Testis (tissue), 5 donors: ENCODE data around the gene AGO3. TPM values are rescaled to one million over a fixed set of nuclear protein-coding genes. Genes with fewer than 3 reads are reported as not detected.

Experiments used
- DNase-seq: peaks from one replicate; pipeline ENCODE4 v3.0.0-alpha.2; 2019
- H3K27ac ChIP-seq, 2 donors: fragments of 200-600 bp; sonication (generic); one replicate each; pipeline ENCODE4 v1.5.1; 2019
- H3K27me3 ChIP-seq: fragments of 200-600 bp; sonication (generic); one replicate; pipeline ENCODE4 v1.5.1; 2019
- H3K36me3 ChIP-seq: fragments of 200-600 bp; sonication (generic); one replicate; pipeline ENCODE4 v1.5.1; 2017; ENCODE audit warnings: low read depth; ENCODE audit errors: missing control alignments
- H3K4me1 ChIP-seq: fragments of 200-600 bp; sonication (generic); one replicate; pipeline ENCODE4 v1.5.1; 2019
- H3K4me3 ChIP-seq, 2 donors: fragments of 200-600 bp; sonication (generic); one replicate each; pipeline ENCODE4 v1.5.1; 2017 to 2019
- H3K9me3 ChIP-seq: fragments of 200-600 bp; sonication (generic); one replicate; pipeline ENCODE4 v1.5.1; 2017
- POLR2A ChIP-seq: fragments of 450-650 bp; IDR thresholded peaks from one replicate; pipeline ENCODE4 v1.6.1; 2017; ENCODE audit warnings: antibody characterized with exemption, mild to moderate bottlenecking, moderate library complexity
- WGBS, 2 donors: methylation state at CpG; one replicate each; pipeline ENCODE4 v1.1.5; 2018; 5-methylcytosine and 5-hydroxymethylcytosine counted together
- intact Hi-C: fragments of 100-400 bp; cut with DNase I; formaldehyde crosslinking; loops from one replicate; pipeline ENCODE4 v1.15.1; 2023; ENCODE audit warnings: low total_unique reads
- long read RNA-seq, 2 donors: transcript quantifications; one replicate each; lab custom pipeline, GENCODE V29; 2026
- polyA plus RNA-seq: library from polyadenylated mRNA; stranded (reverse); fragments of 350-450 nt; fragmentation: Illumina TruSeq; extraction: RNeasy Lipid Tissue Mini Kit (QIAGEN cat#74804); gene quantifications from one replicate; pipeline ENCODE4 v1.2.3, GENCODE V29; 2014; ENCODE audit warnings: low read depth, low replicate concordance; ENCODE audit not compliant: insufficient read depth
- total RNA-seq, 2 donors: library from RNA; depleted of rRNA; stranded (reverse); fragments of >200 nt; gene quantifications; one replicate each; pipeline ENCODE4 v1.2.3, GENCODE V29; 2016
- TF ChIP-seq, protein P1 (sequence below), 3 experiments: fragments of 450-650 bp in 2 of 3; fragments of 200-600 bp in 1 of 3; sonication (generic) in 1 of 3; IDR thresholded peaks; one replicate each; pipeline ENCODE4 v1.5.1; 2016 to 2019; ENCODE audit warnings: antibody characterized with exemption in 3 of 3, mild to moderate bottlenecking in 2 of 3, moderate library complexity in 1 of 3

AGO3 gene
- 10 to 100 TPM; 42.6 to 47.2 TPM for total RNA-seq
- polyA plus RNA-seq: 22.4 TPM
- long read RNA-seq, donor 1, full-length matches to known transcripts: 1 of 1 reads
- long read RNA-seq, donor 1, partial matches to known transcripts: 0 of 1 reads
- long read RNA-seq, donor 1, other reads (novel, unspliced or antisense): 0 of 1 reads
- long read RNA-seq, donor 2, full-length matches to known transcripts: 3 of 3 reads
- long read RNA-seq, donor 2, partial matches to known transcripts: 0 of 3 reads
- long read RNA-seq, donor 2, other reads (novel, unspliced or antisense): 0 of 3 reads

DNA sequence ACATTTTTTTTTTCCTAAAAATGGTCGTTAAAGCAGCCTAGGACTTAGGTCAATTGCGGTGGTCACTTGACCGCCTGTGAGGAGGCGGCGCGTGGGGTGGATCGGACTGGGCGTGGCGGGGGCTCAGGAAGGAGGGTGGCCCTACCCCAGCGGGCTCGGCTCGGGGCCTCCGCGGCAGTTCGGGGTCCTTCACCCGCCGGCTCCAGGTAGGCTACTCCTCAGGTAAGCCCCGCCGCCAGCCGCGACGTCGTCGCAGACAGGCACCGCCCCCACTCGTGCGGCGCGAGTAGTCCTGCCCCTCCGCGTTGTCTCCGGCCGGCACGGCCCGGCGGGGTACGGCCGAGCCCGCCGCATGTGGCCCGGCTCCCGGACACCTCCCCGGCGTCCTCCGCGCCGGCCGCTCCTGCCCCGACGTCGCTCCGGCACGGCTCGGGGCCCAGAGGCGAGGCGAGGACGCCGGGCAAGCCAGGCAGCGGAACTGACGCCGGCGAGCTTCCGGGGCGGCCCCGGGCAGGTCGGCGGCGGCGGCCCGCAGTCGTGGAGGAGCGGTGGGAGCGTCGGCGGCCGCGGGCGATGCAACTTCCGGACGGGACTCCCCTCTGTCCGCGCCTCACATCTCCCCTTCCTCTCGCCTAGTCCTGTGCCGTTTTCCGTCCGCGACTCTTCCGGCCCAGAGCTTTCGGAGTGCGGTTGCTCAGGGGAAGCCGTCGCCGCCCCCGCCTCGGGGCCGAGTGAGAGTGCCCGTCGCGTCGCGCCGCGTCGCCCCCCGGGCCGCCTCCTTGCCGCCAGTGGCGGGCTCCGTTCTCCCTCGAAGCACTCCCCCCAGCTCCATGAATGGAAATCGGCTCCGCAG is at the start of gene AGO3:
Gene AGO3, plus strand, starts transcription at position 513 of the 853 bp plus-strand sequence. Its CDS starts 322 bp downstream, at position 835.
- Histone ChIP-seq H3K36me3 (no peaks in the 10 kb centered on the region), H3K27ac (peak within 1 kb of the TSS; percentile 98 to 100), H3K4me3 (peak within 1 kb of the TSS; percentile 95 to 97), H3K4me1 (peaks cover 12% of the 10 kb centered on the region), H3K27me3 (no peaks in the 10 kb centered on the region), H3K9me3 (no peaks in the 10 kb centered on the region)
- TF ChIP-seq, protein P1, sequence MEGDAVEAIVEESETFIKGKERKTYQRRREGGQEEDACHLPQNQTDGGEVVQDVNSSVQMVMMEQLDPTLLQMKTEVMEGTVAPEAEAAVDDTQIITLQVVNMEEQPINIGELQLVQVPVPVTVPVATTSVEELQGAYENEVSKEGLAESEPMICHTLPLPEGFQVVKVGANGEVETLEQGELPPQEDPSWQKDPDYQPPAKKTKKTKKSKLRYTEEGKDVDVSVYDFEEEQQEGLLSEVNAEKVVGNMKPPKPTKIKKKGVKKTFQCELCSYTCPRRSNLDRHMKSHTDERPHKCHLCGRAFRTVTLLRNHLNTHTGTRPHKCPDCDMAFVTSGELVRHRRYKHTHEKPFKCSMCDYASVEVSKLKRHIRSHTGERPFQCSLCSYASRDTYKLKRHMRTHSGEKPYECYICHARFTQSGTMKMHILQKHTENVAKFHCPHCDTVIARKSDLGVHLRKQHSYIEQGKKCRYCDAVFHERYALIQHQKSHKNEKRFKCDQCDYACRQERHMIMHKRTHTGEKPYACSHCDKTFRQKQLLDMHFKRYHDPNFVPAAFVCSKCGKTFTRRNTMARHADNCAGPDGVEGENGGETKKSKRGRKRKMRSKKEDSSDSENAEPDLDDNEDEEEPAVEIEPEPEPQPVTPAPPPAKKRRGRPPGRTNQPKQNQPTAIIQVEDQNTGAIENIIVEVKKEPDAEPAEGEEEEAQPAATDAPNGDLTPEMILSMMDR (IDR thresholded peaks at IDR 0.05): no peak
- peak; percentile 18 for TF ChIP-seq POLR2A
- peak; percentile 90 for DNase-seq
- intact Hi-C loops: no loop called here
- WGBS, 2 donors: 1% methylated on average over 24 to 90 of the region's 112 CpGs

DNA sequence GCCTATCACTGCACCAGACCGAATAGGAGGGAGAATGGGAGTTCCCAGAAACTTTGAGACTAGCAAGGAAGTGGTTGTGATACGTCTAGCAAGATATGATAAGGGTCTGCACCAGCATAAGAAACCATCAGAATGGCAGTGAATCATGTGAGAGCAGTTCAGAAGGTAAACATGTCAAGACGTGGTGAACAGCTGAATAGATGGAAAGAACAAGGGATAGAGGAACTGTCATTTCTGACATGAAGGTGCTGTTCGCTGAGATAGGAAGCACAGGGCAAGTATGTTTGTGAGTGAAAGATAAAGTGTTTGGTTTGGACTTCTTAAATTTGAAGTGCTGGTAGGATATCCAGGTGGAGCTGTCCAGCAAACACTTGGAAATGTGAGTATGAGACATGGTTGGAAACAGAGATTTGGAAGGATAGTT is 49.0 kb upstream of the AGO3 start:
- 56 to 63% methylated on average over 4 of the region's 4 CpGs for WGBS, 2 donors
- Histone ChIP-seq H3K4me1 (peaks cover 31% of the 10 kb centered on the region), H3K27me3 (no peaks in the 10 kb centered on the region), H3K9me3 (no peaks in the 10 kb centered on the region), H3K27ac (no peak overlapping the region), H3K36me3 (no peaks in the 10 kb centered on the region), H3K4me3 (no peak overlapping the region)
- no peak for DNase-seq
- no peak for TF ChIP-seq POLR2A
- TF ChIP-seq, protein P1 (IDR thresholded peaks at IDR 0.05): no peak
- intact Hi-C loops: no loop called here

DNA sequence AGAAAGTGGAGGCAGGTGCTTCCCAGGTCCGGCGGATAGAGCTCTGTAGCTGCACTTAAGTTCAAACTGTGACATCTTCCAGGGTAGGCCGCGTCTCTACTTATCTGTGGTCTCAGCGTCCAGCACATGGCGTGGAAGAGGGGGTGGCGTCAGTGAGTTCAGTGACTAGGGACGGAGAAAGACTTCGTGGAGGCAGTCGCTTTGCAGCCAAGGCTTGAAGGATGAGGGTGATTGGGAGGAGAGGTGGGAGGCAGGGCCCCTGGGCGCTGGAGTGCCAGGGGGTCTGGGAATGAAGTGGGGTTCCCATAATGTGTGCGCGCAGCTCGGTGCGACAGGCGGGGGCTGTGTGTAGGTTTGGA is 48.3 kb upstream of the AGO3 start:
- intact Hi-C loops: no loop called here
- H3K27me3 ChIP-seq: no peaks in the 10 kb centered on the region
- H3K4me1 ChIP-seq: peaks cover 33% of the 10 kb centered on the region
- no peak for DNase-seq
- TF ChIP-seq POLR2A: no peak
- TF ChIP-seq, protein P1 (IDR thresholded peaks at IDR 0.05): no peak
- no peaks in the 10 kb centered on the region for H3K36me3 ChIP-seq
- H3K9me3 ChIP-seq: no peaks in the 10 kb centered on the region
- peak overlapping the region; percentile 82 to 95 for H3K4me3 ChIP-seq
- no peak overlapping the region for H3K27ac ChIP-seq
- 32 to 43% methylated on average over 16 of the region's 16 CpGs for WGBS, 2 donors

DNA sequence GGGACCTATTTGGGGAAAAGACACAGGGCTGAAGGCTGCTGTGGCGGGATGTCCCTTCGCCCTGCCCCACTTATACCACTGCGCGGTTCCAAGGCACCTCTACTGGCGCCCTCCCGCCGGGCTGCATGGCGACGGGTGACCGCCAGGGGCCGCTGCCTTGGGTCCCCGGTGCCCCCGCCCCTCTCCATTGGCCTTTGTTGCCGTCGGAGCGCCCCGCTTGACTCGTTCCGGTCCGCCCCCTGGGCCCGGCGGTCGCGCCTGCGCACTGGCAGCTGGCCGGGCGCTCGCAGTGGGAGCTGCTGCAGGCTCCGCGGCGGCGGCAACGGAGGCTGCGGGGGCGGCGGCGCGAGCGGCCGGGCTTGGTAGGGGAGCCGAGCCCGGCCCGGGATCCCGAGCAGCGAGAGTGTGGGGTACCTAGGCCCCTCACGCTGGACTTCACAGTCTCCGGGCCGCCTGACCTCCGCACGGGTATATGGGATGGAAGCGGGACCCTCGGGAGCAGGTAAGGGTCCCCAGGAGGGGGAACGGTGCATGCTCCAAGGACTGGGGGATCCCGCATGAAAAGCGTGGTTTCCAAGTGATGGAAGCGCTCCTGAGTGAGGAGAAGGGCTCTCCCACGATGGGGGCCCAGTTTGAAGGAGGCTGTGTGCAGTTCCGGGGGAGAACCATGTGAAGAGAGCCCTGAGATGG is 47.8 kb upstream of the AGO3 start, which contains the start of gene AGO1:
Gene AGO1, plus strand, starts transcription at position 265 of the 690 bp plus-strand sequence. Its CDS starts 213 bp downstream, at position 478.
- WGBS, 2 donors: 0% methylated on average over 16 to 39 of the region's 58 CpGs
- TF ChIP-seq POLR2A: no peak
- TF ChIP-seq, protein P1 (IDR thresholded peaks at IDR 0.05): peak; percentile 94 to 98 (median 98)
- H3K36me3 ChIP-seq: no peaks in the 10 kb centered on the region
- H3K4me3 ChIP-seq: peak within 1 kb of the TSS; percentile 82 to 95
- peak within 1 kb of the TSS; percentile 75 to 80 for H3K27ac ChIP-seq
- H3K4me1 ChIP-seq: peaks cover 33% of the 10 kb centered on the region
- H3K27me3 ChIP-seq: no peaks in the 10 kb centered on the region
- no peaks in the 10 kb centered on the region for H3K9me3 ChIP-seq
- DNase-seq: peak; percentile 94
- intact Hi-C loops: no loop called here
